Breast epithelium (tissue), 4 donors: ENCODE results near the gene USH1C. TPM values are rescaled to one million over a fixed set of nuclear protein-coding genes. Genes with fewer than 3 reads are reported as not detected.
A peak's percentile ranks its signal among the peaks of the same experiment; 100 is the strongest.

Experiments
- DNase-seq, 2 donors: peaks; one replicate each; pipeline ENCODE4 v3.0.0-alpha.2; 2019; ENCODE audit warnings: low spot score in 2 of 2
- H3K27ac ChIP-seq, 2 donors: fragments of 200-600 bp; sonication (generic) in 1 of 2; one replicate each; pipeline ENCODE4 v1.5.1; 2016 to 2019; ENCODE audit warnings: mild to moderate bottlenecking in 1 of 2
- H3K27me3 ChIP-seq, 2 donors: fragments of 200-600 bp; sonication (generic) in 1 of 2; one replicate each; pipeline versions ENCODE4 v1.5.1 to v1.6.0; 2017 to 2019; ENCODE audit warnings: control low read depth in 1 of 2, mild to moderate bottlenecking in 1 of 2
- H3K36me3 ChIP-seq: fragments of 200-600 bp; one replicate; pipeline ENCODE4 v1.5.1; 2019
- H3K4me1 ChIP-seq, 2 donors: fragments of 200-600 bp; sonication (generic); one replicate each; pipeline ENCODE4 v1.5.1; 2016 to 2019; ENCODE audit warnings: control low read depth in 1 of 2
- H3K4me3 ChIP-seq, 3 donors: fragments of 200-600 bp; sonication (generic); 1 replicate in 2 of 3; 2 replicates in 1 of 3; pipeline ENCODE4 v1.5.1; 2016 to 2019; ENCODE audit warnings: mild to moderate bottlenecking in 3 of 3, moderate library complexity in 2 of 3
- H3K9me3 ChIP-seq, 2 donors: fragments of 200-600 bp; sonication (generic) in 1 of 2; one replicate each; pipeline ENCODE4 v1.5.1; 2016 to 2019; ENCODE audit warnings: control low read depth in 1 of 2
- POLR2A ChIP-seq: fragments of 450-650 bp; IDR thresholded peaks from one replicate; pipeline ENCODE4 v1.6.1; 2016; ENCODE audit warnings: antibody characterized with exemption, mild to moderate bottlenecking, moderate library complexity
- POLR2AphosphoS5 ChIP-seq, 3 donors: sonication (generic); formaldehyde crosslinking; IDR thresholded peaks; one replicate each; pipeline ENCODE4 v1.6.1; 2017; ENCODE audit warnings: antibody characterized with exemption in 3 of 3
- intact Hi-C: fragments of 100-400 bp; cut with DNase I; formaldehyde crosslinking; loops from one replicate; pipeline ENCODE4 v1.15.1; 2023; ENCODE audit warnings: low total_unique reads
- total RNA-seq, 3 donors: library from RNA; depleted of rRNA; stranded (reverse); fragments of >200 nt; gene quantifications; one replicate each; pipeline ENCODE4 v1.1.0, GENCODE V29; 2016
- TF ChIP-seq, protein P1 (sequence below), 3 donors: fragments of 450-650 bp; IDR thresholded peaks; one replicate each; pipeline ENCODE4 v1.5.1; 2016 to 2017; ENCODE audit warnings: antibody characterized with exemption in 3 of 3, mild to moderate bottlenecking in 3 of 3, moderate library complexity in 3 of 3

USH1C gene
- total RNA-seq, 3 donors from 2014 or later = 0.66 TPM; not detected in 2

DNA sequence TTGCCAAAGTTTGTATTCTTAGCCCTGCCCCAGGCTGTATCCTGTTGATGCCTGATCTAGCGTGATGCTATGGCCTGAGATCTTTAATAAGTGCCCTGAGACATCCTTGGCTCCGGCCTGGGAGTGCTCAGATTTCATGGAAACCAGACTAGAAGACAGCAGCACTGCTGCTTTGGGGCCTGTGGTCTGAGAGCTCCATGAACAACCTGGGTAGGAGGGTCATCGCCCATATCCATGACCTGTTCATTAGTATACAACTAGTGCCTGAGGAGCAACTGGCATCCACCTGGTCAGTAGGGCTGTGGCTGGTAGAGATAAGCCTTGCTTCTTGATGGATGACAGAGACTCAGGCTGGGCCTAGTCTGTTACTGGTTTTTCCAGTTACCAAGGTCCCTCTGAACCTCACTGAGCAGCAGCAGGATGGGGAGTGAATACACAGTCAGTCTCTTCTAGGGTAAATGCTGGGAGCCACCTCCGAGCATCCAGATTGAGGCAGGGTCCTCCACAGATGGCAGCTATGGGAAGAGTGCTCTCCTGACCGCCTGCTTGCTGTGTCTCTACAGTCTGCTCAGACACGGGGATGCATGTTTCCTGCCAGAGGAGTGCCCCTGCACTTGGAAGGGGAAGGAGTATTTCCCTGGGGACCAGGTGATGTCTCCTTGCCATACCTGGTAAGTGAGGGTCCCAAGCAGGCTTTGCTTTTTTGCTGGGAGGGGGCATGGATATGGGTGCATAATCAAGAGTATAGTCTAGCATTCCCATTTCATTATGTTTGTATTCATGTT, 41.9 kb upstream of the USH1C start:
- no peak overlapping the region for H3K4me3 ChIP-seq
- DNase-seq = peak in 1 of 2 donors; percentile 30
- TF ChIP-seq POLR2AphosphoS5 (IDR thresholded peaks at IDR 0.05) = no peak
- TF ChIP-seq, protein P1, sequence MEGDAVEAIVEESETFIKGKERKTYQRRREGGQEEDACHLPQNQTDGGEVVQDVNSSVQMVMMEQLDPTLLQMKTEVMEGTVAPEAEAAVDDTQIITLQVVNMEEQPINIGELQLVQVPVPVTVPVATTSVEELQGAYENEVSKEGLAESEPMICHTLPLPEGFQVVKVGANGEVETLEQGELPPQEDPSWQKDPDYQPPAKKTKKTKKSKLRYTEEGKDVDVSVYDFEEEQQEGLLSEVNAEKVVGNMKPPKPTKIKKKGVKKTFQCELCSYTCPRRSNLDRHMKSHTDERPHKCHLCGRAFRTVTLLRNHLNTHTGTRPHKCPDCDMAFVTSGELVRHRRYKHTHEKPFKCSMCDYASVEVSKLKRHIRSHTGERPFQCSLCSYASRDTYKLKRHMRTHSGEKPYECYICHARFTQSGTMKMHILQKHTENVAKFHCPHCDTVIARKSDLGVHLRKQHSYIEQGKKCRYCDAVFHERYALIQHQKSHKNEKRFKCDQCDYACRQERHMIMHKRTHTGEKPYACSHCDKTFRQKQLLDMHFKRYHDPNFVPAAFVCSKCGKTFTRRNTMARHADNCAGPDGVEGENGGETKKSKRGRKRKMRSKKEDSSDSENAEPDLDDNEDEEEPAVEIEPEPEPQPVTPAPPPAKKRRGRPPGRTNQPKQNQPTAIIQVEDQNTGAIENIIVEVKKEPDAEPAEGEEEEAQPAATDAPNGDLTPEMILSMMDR (IDR thresholded peaks at IDR 0.05) = no peak
- no peak for TF ChIP-seq POLR2A
- intact Hi-C loops = no loop called here
- no peaks in the 10 kb centered on the region for H3K27me3 ChIP-seq
- no peaks in the 10 kb centered on the region for H3K36me3 ChIP-seq
- H3K9me3 ChIP-seq = no peaks in the 10 kb centered on the region
- no peak overlapping the region for H3K27ac ChIP-seq
- no peaks in the 10 kb centered on the region for H3K4me1 ChIP-seq

DNA sequence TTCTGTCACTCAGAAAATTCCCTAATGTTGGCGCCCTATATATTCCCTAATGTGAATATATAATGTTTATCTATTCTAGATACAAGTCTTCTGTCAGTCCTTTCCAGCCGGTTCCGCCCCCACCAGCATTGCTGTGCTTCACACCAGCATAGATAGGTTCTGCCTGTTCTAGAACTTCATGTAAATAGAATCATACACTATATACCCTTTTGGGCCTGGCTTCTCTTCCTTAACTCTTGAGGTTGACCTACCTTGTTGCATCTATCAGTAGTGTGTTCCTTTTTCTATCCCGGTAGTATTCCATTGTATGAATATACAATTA, 37.5 kb upstream of the USH1C start:
- H3K27ac ChIP-seq = no peak overlapping the region
- intact Hi-C loops = no loop called here
- no peak for TF ChIP-seq POLR2AphosphoS5 (IDR thresholded peaks at IDR 0.05)
- TF ChIP-seq, protein P1 (IDR thresholded peaks at IDR 0.05) = no peak
- TF ChIP-seq POLR2A = no peak
- H3K36me3 ChIP-seq = no peaks in the 10 kb centered on the region
- no peaks in the 10 kb centered on the region for H3K27me3 ChIP-seq
- DNase-seq = peak in 1 of 2 donors; percentile 27
- no peaks in the 10 kb centered on the region for H3K9me3 ChIP-seq
- H3K4me1 ChIP-seq = no peaks in the 10 kb centered on the region
- no peak overlapping the region for H3K4me3 ChIP-seq

DNA sequence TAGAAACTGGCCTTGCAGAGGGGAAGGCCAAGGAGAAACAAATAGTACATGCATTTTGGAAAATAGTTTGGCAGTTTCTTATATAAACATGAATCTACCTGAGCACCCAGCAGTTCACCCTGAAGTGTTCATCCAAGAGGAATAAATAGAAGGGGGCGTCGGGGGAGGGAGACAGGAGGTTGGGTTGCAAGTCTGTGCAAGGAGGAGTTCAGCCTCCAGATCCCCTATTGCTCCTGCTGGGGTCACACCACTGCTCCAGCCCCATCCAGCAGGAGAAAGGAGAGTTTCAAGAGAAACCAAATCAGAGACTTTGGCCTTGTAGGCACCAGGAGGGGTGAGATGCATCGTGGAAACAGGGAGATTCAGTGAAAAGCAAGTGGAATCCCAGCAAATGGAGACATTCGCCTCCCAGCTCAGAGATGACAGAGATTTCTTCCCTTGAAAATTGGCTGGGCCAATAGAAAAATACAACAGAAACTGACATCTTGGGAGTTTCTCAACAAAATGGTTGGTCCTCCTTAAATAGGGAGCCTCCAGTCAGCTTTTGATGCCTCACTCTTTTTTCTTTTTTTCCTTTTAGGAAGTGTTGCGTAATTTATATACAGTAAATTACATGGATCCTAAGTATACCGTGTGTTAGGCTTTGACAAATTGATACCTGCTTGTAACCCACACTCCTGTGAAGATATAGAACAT, 37.0 kb upstream of the USH1C start:
- intact Hi-C loops = no loop called here
- H3K9me3 ChIP-seq = no peaks in the 10 kb centered on the region
- no peaks in the 10 kb centered on the region for H3K36me3 ChIP-seq
- TF ChIP-seq, protein P1 (IDR thresholded peaks at IDR 0.05) = no peak
- TF ChIP-seq POLR2AphosphoS5 (IDR thresholded peaks at IDR 0.05) = no peak
- no peaks in the 10 kb centered on the region for H3K27me3 ChIP-seq
- no peaks in the 10 kb centered on the region for H3K4me1 ChIP-seq
- no peak overlapping the region for H3K27ac ChIP-seq
- DNase-seq = no peak
- no peak overlapping the region for H3K4me3 ChIP-seq

DNA sequence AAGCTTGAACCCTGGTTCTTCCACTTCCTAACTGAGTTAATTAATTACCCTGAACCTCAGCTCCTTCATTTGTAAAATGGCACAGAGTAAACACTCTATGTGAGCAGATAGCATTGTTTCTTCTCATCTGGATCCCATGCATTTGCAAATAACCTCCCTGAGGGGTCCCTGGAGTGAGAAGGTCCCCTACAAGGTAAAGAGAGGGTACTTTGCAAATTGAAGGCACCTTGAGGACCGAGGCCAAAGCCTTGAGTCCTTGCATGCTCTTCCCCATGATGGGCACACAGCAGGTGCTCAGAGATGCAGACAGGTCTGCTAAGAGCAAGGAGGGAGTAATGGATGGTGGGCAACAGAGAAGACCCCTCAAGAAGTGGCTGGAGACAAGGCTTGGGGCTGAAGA, 36.1 kb upstream of the USH1C start:
- H3K4me3 ChIP-seq = no peak overlapping the region
- TF ChIP-seq POLR2AphosphoS5 (IDR thresholded peaks at IDR 0.05) (no peak), POLR2A (no peak)
- TF ChIP-seq, protein P1 (IDR thresholded peaks at IDR 0.05) = no peak
- H3K27me3 ChIP-seq = no peaks in the 10 kb centered on the region
- no peaks in the 10 kb centered on the region for H3K36me3 ChIP-seq
- H3K4me1 ChIP-seq = no peaks in the 10 kb centered on the region
- intact Hi-C loops = no loop called here
- H3K9me3 ChIP-seq = no peaks in the 10 kb centered on the region
- H3K27ac ChIP-seq = no peak overlapping the region
- DNase-seq = no peak

DNA sequence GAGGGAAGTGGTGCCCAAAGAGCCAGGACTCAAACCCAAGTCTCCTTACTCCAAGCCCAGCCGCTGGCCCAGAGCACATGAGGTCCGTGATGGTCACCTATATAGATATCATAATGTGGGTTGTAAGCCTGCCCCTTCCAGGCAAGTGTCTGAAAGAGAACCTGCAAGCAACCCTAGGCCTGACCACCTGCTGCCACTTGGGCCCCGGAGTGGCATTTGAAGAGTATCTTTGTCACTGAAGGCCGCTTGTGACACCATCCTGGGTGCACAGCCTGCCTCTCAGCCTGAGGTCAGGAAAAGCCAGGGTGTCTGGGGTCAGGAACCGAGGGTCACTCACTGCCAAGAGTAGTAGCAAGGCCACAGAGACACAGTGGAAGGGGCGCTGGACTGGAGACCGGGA, 35.2 kb upstream of the USH1C start:
- Histone ChIP-seq H3K4me1 (no peaks in the 10 kb centered on the region), H3K27me3 (no peaks in the 10 kb centered on the region)

More for the DNA sequence above, 35.2 kb upstream of the USH1C start:
- H3K4me3 ChIP-seq = no peak overlapping the region
- H3K9me3 ChIP-seq = no peaks in the 10 kb centered on the region
- intact Hi-C loops = no loop called here
- no peaks in the 10 kb centered on the region for H3K36me3 ChIP-seq
- TF ChIP-seq POLR2A = no peak
- TF ChIP-seq POLR2AphosphoS5 (IDR thresholded peaks at IDR 0.05) = no peak
- TF ChIP-seq, protein P1 (IDR thresholded peaks at IDR 0.05) = no peak
- DNase-seq = peak in 1 of 2 donors; percentile 36
- no peak overlapping the region for H3K27ac ChIP-seq
